Neural cell (in vitro differentiated cells): ENCODE data around the gene ZNF618. TPM values are rescaled to one million over a fixed set of nuclear protein-coding genes. Genes with fewer than 3 reads are reported as not detected.

Source experiments
- H2AFZ ChIP-seq: fragments of 200-600, 300-800 bp; sonication (generic), shearing (Covaris generic); 2 replicates; pipeline ENCODE4 v1.6.0; 2014; ENCODE audit warnings: low read depth, mild to moderate bottlenecking, antibody characterized with exemption, low read length, moderate library complexity
- H3F3A ChIP-seq: fragments of 200-600 bp; shearing (Covaris generic); 2 replicates; pipeline ENCODE4 v1.6.1; 2016; ENCODE audit warnings: mild to moderate bottlenecking, moderate library complexity, mixed read lengths, antibody characterized with exemption, low read length; ENCODE audit not compliant: insufficient read depth, poor library complexity, severe bottlenecking
- H3K27ac ChIP-seq: fragments of 200-600, 300-800 bp; sonication (generic), shearing (Covaris generic); 2 replicates; pipeline ENCODE4 v1.5.1; 2014; ENCODE audit warnings: mild to moderate bottlenecking, low read length, moderate library complexity
- H3K27me3 ChIP-seq: fragments of 300-800, 200-600 bp; sonication (generic), shearing (Covaris generic); 2 replicates; pipeline ENCODE4 v1.6.0; 2014; ENCODE audit warnings: mild to moderate bottlenecking, low read depth, low read length, moderate library complexity; ENCODE audit not compliant: insufficient read depth
- H3K36me3 ChIP-seq: fragments of 300-800, 200-600 bp; sonication (generic), shearing (Covaris generic); 2 replicates; pipeline ENCODE4 v1.5.1; 2014; ENCODE audit warnings: mild to moderate bottlenecking, antibody characterized with exemption, low read length, moderate library complexity; ENCODE audit not compliant: insufficient read depth
- H3K4me2 ChIP-seq: fragments of 300-800, 200-600 bp; sonication (generic), shearing (Covaris generic); 2 replicates; pipeline ENCODE4 v1.6.0; 2014; ENCODE audit warnings: mild to moderate bottlenecking, low read length
- H3K4me3 ChIP-seq: fragments of 300-800, 200-600 bp; sonication (generic), shearing (Covaris generic); 2 replicates; pipeline ENCODE4 v1.5.1; 2014; ENCODE audit warnings: mild to moderate bottlenecking, low read length, moderate library complexity
- H3K79me2 ChIP-seq: fragments of 200-600 bp; shearing (Covaris generic); replicated peaks from 2 replicates; pipeline ENCODE4 v1.6.0; 2014; ENCODE audit warnings: mild to moderate bottlenecking, low read length, moderate library complexity; ENCODE audit not compliant: insufficient read depth
- H3K9ac ChIP-seq: fragments of 300-800, 200-600 bp; sonication (generic), shearing (Covaris generic); 2 replicates; pipeline ENCODE4 v1.6.1; 2016; ENCODE audit warnings: mild to moderate bottlenecking, low read length, mixed read lengths
- H3K9me2 ChIP-seq: fragments of 200-600 bp; shearing (Covaris generic); 2 replicates; pipeline ENCODE4 v1.6.1; 2016; ENCODE audit warnings: mild to moderate bottlenecking, low read length, mixed read lengths; ENCODE audit not compliant: insufficient read depth
- H3K9me3 ChIP-seq: fragments of 200-600, 300-800 bp; sonication (generic), shearing (Covaris generic); 2 replicates; pipeline ENCODE4 v1.6.1; 2016; ENCODE audit warnings: mild to moderate bottlenecking, mixed run types, low read length, moderate library complexity, mixed read lengths
- H4K20me1 ChIP-seq: fragments of 200-600 bp; shearing (Covaris generic); 2 replicates; pipeline ENCODE4 v1.6.1; 2016; ENCODE audit warnings: mild to moderate bottlenecking, mixed run types; ENCODE audit not compliant: insufficient read depth
- CTCF ChIP-seq: fragments of 450-650 bp; IDR thresholded peaks from 2 replicates; pipeline ENCODE4 v1.5.1; 2014; ENCODE audit warnings: antibody characterized with exemption, mild to moderate bottlenecking, moderate library complexity; ENCODE audit not compliant: poor library complexity, severe bottlenecking
- EP300 ChIP-seq: fragments of 450-650 bp; conservative IDR thresholded peaks from 2 replicates; pipeline ENCODE4 v1.6.1; 2014; ENCODE audit warnings: antibody characterized with exemption, mild to moderate bottlenecking, moderate library complexity; ENCODE audit not compliant: poor library complexity, severe bottlenecking
- EZH2 ChIP-seq: fragments of 200-600, 300-800 bp; shearing (Covaris generic), sonication (generic); IDR thresholded peaks from 2 replicates; pipeline ENCODE4 v1.6.1; 2014; ENCODE audit warnings: antibody characterized with exemption, low read length, borderline replicate concordance, mild to moderate bottlenecking; ENCODE audit not compliant: insufficient read depth, poor library complexity, severe bottlenecking
- MXI1 ChIP-seq: fragments of 450-650 bp; conservative IDR thresholded peaks from 2 replicates; pipeline ENCODE4 v1.6.1; 2014; ENCODE audit warnings: antibody characterized with exemption, mild to moderate bottlenecking; ENCODE audit not compliant: poor library complexity, severe bottlenecking
- POLR2AphosphoS5 ChIP-seq: IDR thresholded peaks from 2 replicates; pipeline ENCODE4 v1.6.1; 2012
- RAD21 ChIP-seq: fragments of 450-650 bp; conservative IDR thresholded peaks from 2 replicates; pipeline ENCODE4 v1.6.1; 2014; ENCODE audit warnings: antibody characterized with exemption, mild to moderate bottlenecking, moderate library complexity
- REST ChIP-seq: IDR thresholded peaks from 2 replicates; pipeline ENCODE4 v1.6.1; 2012; ENCODE audit warnings: borderline replicate concordance
- SMC3 ChIP-seq: fragments of 450-650 bp; conservative IDR thresholded peaks from 2 replicates; pipeline ENCODE4 v1.6.1; 2014; ENCODE audit warnings: antibody characterized with exemption, mild to moderate bottlenecking, moderate library complexity; ENCODE audit not compliant: poor library complexity
- TAF1 ChIP-seq: IDR thresholded peaks from 2 replicates; pipeline ENCODE4 v1.6.1; 2012; ENCODE audit warnings: low read depth
- polyA plus RNA-seq: library from polyadenylated mRNA; depleted of rRNA; stranded (reverse); fragments of >200 nt; gene quantifications from 2 replicates; pipeline ENCODE4 v1.2.3, GENCODE V29; 2014

ZNF618 gene
- polyA plus RNA-seq, 1 donor from 2014 or later = 7.1 TPM

DNA sequence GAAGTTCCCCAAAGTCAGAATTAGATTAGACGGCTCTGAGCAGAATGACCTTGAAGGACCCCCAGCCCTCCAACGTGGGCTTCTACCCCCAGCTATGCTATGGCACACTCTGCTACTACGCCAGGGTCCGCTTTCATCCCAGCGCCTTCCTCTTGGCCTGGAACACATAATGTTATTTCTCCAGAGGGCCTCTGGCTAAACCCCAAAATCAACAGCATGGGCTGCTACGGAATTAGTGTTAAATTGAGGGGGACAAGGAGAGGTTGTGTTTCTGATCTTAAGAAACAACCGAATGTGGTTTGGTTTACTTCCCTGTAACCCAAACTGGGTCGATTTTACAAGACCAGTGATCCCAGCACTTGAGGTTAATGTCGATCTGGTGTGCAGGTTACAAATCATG is 97.1 kb downstream of the ZNF618 start:
- no peak overlapping the region for H3K4me2 ChIP-seq
- H3K9me2 ChIP-seq = no peaks in the 10 kb centered on the region
- H3K36me3 ChIP-seq = peaks cover 8% of the 10 kb centered on the region
- H3K4me3 ChIP-seq = no peak overlapping the region
- no peaks in the 10 kb centered on the region for H3F3A ChIP-seq
- TF ChIP-seq CTCF (no peak), SMC3 (no peak), EZH2 (no peak), POLR2AphosphoS5 (no peak), EP300 (no peak), REST (no peak), MXI1 (no peak), TAF1 (no peak), RAD21 (no peak)
- H3K27ac ChIP-seq = no peak overlapping the region
- no peak overlapping the region for H2AFZ ChIP-seq
- no peak overlapping the region for H3K9ac ChIP-seq
- H3K27me3 ChIP-seq = no peaks in the 10 kb centered on the region
- H3K79me2 ChIP-seq = peaks cover 18% of the 10 kb centered on the region
- H3K9me3 ChIP-seq = peaks cover 5% of the 10 kb centered on the region
- H4K20me1 ChIP-seq = no peaks in the 10 kb centered on the region

GRCh38 chr9:113973963-113974413 is 97.9 kb downstream of the ZNF618 start:
- H3K27me3 ChIP-seq = no peaks in the 10 kb centered on the region
- H3K27ac ChIP-seq = no peak overlapping the region
- H3K36me3 ChIP-seq = peaks cover 8% of the 10 kb centered on the region
- H3F3A ChIP-seq = no peaks in the 10 kb centered on the region
- no peaks in the 10 kb centered on the region for H3K9me2 ChIP-seq
- no peak overlapping the region for H3K4me2 ChIP-seq
- peaks cover 21% of the 10 kb centered on the region for H3K79me2 ChIP-seq
- H2AFZ ChIP-seq = no peak overlapping the region
- no peak overlapping the region for H3K4me3 ChIP-seq
- TF ChIP-seq EP300 = no peak
- TF ChIP-seq EZH2 = no peak
- TF ChIP-seq MXI1 = no peak
- TF ChIP-seq RAD21 = no peak
- no peak for TF ChIP-seq REST
- no peak for TF ChIP-seq SMC3
- no peak for TF ChIP-seq CTCF
- no peak for TF ChIP-seq TAF1
- no peak for TF ChIP-seq POLR2AphosphoS5
- H3K9me3 ChIP-seq = no peaks in the 10 kb centered on the region
- H3K9ac ChIP-seq = no peak overlapping the region
- H4K20me1 ChIP-seq = no peaks in the 10 kb centered on the region
